Neural crest cell (in vitro differentiated cells): ENCODE measurements around the gene ACHE. TPM values are rescaled to one million over a fixed set of nuclear protein-coding genes. Genes with fewer than 3 reads are reported as not detected.
"Not testable (repeated sequence)": the region's sequence is repeated elsewhere in the genome, so short reads cannot be mapped to it uniquely, and the experiment has no call there.

Experiments used
- DNase-seq: peaks from one replicate; pipeline ENCODE4 v3.0.0; 2021; ENCODE audit warnings: low read depth, mixed read lengths, low spot score
- H3K27ac Mint-ChIP-seq: one replicate; pipeline ENCODE4 v1.8.0; 2021; ENCODE audit warnings: mild to moderate bottlenecking, mixed read lengths; ENCODE audit not compliant: unreplicated experiment
- H3K27me3 Mint-ChIP-seq: 2 replicates; pipeline ENCODE4 v1.8.0; 2021; ENCODE audit warnings: low read depth, mild to moderate bottlenecking, mixed read lengths
- H3K36me3 Mint-ChIP-seq: 2 replicates; pipeline ENCODE4 v1.8.0; 2021; ENCODE audit warnings: low read depth, mild to moderate bottlenecking, mixed read lengths
- H3K4me1 Mint-ChIP-seq: 2 replicates; pipeline ENCODE4 v1.8.0; 2021; ENCODE audit warnings: mixed read lengths
- H3K4me3 Mint-ChIP-seq: one replicate; pipeline ENCODE4 v1.8.0; 2021; ENCODE audit warnings: mild to moderate bottlenecking, mixed read lengths
- H3K9me3 Mint-ChIP-seq: 2 replicates; pipeline ENCODE4 v1.8.0; 2021; ENCODE audit warnings: mixed read lengths
- CTCF ChIP-seq: fragments of 200-600 bp; sonication (generic); conservative IDR thresholded peaks from 2 replicates; pipeline ENCODE4 v1.5.0; 2021; ENCODE audit warnings: antibody characterized with exemption, mild to moderate bottlenecking
- total RNA-seq: library from RNA; stranded (reverse); gene quantifications from 2 replicates; pipeline ENCODE4 v1.2.1, GENCODE V29; 2021

Gene ACHE
- total RNA-seq, 1 donor from 2014 or later = 2.0 TPM

GRCh38 chr7:100933734-100934133 is 38.0 kb upstream of the ACHE start:
- H3K36me3 Mint-ChIP-seq = no peaks in the 10 kb centered on the region
- peaks cover 8% of the 10 kb centered on the region for H3K9me3 Mint-ChIP-seq
- H3K4me1 Mint-ChIP-seq = no peaks in the 10 kb centered on the region
- H3K27me3 Mint-ChIP-seq = peaks cover 8% of the 10 kb centered on the region
- H3K27ac Mint-ChIP-seq = no peak overlapping the region
- H3K4me3 Mint-ChIP-seq = no peak overlapping the region
- no peak for DNase-seq
- no peak for TF ChIP-seq CTCF

- no peaks in the 10 kb centered on the region for H3K36me3 Mint-ChIP-seq
- H3K4me1 Mint-ChIP-seq = no peaks in the 10 kb centered on the region
- no peak for TF ChIP-seq CTCF
- H3K9me3 Mint-ChIP-seq = peaks cover 4% of the 10 kb centered on the region
- peaks cover 8% of the 10 kb centered on the region for H3K27me3 Mint-ChIP-seq
- no peak for DNase-seq
- H3K4me3 Mint-ChIP-seq = no peak overlapping the region
- peak overlapping the region; percentile 24 for H3K27ac Mint-ChIP-seq
Measured at GRCh38 chr7:100929808-100930174, 34.1 kb upstream of the ACHE start.

- H3K36me3 Mint-ChIP-seq, H3K4me3 Mint-ChIP-seq, DNase-seq, H3K9me3 Mint-ChIP-seq, H3K27ac Mint-ChIP-seq, H3K4me1 Mint-ChIP-seq: not testable (repeated sequence)
- H3K27me3 Mint-ChIP-seq = peaks cover 15% of the 10 kb centered on the region
Measured at GRCh38 chr7:100923616-100924015, 27.9 kb upstream of the ACHE start.

- H3K27me3 Mint-ChIP-seq = peaks cover 15% of the 10 kb centered on the region
- no peak for TF ChIP-seq CTCF
- DNase-seq = no peak
- H3K9me3 Mint-ChIP-seq = no peaks in the 10 kb centered on the region
- H3K4me3 Mint-ChIP-seq = no peak overlapping the region
- no peak overlapping the region for H3K27ac Mint-ChIP-seq
- H3K36me3 Mint-ChIP-seq = no peaks in the 10 kb centered on the region
- H3K4me1 Mint-ChIP-seq = no peaks in the 10 kb centered on the region
Measured at GRCh38 chr7:100921039-100921438, 25.4 kb upstream of the ACHE start.

- H3K27me3 Mint-ChIP-seq = peaks cover 15% of the 10 kb centered on the region
- DNase-seq, H3K4me1 Mint-ChIP-seq, H3K9me3 Mint-ChIP-seq, H3K27ac Mint-ChIP-seq, H3K36me3 Mint-ChIP-seq, H3K4me3 Mint-ChIP-seq: not testable (repeated sequence)
Measured at GRCh38 chr7:100919779-100920437, 24.2 kb upstream of the ACHE start.

- not testable (repeated sequence) for H3K9me3 Mint-ChIP-seq, DNase-seq, H3K36me3 Mint-ChIP-seq, H3K4me3 Mint-ChIP-seq, H3K27ac Mint-ChIP-seq, H3K4me1 Mint-ChIP-seq
- peaks cover 15% of the 10 kb centered on the region for H3K27me3 Mint-ChIP-seq
Measured at GRCh38 chr7:100919335-100919734, 23.6 kb upstream of the ACHE start.

- TF ChIP-seq CTCF = no peak
- Mint-ChIP-seq H3K27me3 (peaks cover 10% of the 10 kb centered on the region), H3K36me3 (no peaks in the 10 kb centered on the region), H3K4me3 (no peak overlapping the region), H3K4me1 (no peaks in the 10 kb centered on the region), H3K27ac (no peak overlapping the region), H3K9me3 (no peaks in the 10 kb centered on the region)
- DNase-seq = no peak
Measured at GRCh38 chr7:100914879-100915447, 19.3 kb upstream of the ACHE start.
